ENCODE data around the gene KSR2.
"Not testable (repeated sequence)": the region's sequence is repeated elsewhere in the genome, so short reads cannot be mapped to it uniquely, and the experiment has no call there.

KSR2 gene

DNA sequence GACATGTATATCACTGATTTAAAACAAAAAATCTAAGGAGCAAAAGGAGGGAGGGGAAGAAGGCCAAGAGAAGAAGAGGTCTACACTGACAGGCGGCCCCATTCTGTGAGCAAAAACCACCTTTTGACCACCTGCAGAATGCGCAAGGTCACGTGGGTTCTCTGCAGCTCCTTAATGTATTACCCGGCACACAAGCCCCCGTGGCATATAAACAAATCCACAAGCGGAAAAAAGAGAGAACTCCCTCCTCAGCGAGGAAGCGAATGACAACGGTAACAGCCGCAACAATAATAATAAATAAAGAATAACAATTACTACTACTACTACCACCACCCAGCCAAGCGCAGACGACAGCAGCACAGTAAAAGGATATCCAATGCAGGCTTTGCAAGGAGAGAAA, 1.3 kb downstream of the KSR2 start:
- no peak for DNase-seq (ENCODE audit: low read depth)

DNA sequence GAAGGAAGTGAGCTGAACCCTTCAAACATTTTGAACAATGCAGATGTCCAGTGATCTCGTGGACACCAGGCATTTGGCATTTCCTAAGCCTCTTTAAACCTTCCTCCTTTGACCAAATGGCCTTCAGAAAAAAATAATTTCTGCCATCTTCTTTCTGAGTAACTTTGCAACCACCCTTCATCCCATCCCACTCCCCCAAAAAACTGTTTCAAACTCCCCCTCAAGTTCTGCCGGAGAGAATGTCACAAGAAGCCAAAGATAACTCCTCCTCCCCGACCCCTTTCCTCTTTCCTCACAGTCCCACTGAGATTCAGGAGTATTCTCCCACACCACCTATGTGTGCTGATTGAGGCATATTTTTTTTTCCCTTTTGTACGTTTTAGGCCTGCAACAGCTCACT, 1.7 kb downstream of the KSR2 start:
- no peak for DNase-seq (ENCODE audit: low read depth)

DNA sequence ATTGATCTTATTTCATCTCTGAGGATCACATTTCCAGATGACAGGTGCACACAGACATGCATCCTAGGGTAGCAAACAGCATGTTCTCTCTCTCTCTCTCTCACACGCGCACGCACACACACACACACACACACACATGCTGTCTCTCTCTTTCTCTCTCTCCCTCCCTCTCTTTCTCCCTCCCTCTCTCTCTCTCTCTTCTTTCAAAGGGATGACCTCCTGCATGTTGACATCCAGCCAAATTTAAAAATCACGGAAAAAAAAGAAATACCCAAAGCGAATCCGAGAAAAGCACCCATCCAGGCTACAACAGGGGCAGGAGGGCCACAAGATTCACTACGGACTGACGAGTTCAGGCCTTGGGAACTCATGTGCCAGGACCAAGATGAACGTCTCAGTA, 2.3 kb downstream of the KSR2 start:
- no peak for DNase-seq (ENCODE audit: low read depth)

DNA sequence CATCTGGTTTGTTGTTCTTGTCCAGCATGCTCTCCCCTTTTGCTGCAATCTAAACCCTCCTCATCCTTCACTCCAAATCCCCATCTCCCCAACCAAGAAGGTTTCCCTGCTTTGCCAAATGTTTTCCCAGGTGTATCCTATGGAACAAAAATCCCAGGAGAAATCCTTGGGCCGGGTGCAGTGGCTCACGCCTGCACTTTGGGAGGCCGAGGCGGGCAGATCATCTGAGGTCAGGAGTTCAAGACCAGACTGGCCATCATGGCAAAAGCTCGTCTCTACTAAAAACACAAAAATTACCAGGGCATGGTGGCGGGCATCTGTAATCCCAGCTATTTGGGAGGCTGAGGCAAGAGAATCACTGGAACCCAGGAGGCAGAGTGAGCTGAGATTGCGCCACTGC, 5.0 kb downstream of the KSR2 start:
- DNase-seq (ENCODE audit: low read depth): no peak

DNA sequence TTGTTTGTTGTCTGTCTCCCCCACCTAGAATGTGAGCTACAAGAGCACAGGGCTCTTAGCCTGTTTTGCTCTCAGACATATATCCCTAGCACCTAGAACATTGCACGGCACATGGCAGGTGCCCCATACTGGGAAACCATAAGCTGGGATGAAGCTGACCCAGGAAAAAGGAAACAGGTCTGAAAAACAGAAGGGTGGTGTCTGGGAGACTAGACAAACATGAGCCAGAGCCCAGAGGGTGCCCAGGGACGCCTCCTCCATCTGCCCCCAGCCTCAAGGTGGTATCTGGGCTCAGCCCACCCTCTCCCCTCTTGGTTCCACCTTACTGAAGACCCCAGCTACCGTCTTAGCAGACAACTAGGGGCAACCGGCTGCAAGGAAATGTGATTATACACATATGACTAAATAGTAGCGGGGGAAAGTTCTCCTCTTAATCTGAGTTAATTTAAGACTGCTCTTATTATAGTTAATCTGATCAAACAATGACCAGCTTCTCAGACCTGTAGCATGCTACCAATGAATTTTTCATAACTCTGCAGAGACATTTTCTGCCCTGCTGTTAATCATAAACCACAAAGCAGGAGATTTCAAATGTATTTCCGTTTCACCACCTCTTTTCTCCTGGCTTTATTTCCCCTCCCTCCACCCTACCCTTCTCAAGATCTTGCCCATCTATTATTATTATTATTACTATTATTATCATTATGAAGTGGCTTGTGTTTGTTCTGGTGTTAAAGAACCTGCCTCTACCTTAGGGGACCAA, 31.9 kb downstream of the KSR2 start:
- no peak for DNase-seq (ENCODE audit: low read depth)

DNA sequence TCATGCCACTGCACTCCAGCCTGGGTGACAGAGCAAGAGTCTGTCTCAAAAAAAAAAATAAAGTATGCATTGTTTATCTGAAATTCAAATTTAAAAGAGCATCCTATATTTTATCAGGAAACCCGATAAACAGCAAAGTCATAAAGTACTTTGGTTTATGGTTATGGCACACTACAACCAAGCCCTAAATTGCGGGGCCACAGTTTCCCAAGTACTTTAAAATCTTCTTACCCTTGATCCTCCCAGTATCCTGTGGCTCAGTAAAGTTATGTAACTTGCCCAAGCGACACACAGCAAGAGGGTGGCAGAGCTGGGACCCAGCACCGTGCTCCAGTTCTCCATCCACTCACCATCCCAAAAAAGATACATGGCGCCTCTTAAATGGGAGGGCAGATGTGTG, 35.2 kb downstream of the KSR2 start:
- DNase-seq (ENCODE audit: low read depth): no peak

DNA sequence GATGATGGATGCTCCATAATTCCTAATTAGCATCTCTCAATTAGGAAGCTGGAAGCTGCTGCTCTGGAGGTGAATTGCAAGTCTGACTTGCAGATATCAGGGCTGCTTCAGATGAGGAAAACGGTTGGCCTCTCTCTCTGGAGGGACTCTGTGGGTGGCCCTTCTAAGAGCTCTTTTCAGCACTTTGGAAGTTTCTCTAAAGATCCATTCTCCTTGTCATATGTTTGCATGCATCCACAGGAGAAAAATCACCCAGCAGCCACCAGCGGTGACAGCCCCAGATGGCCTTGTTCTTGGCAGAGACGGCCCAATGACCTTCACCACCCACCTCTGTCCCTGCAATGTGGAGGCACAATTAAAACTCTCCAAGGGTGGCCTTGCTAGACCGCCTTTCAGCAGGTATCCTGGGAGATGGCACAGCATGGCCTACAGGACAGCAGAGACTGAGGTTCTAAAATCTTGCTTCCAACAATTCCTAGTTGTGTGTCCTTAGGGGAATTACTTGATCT, 42.3 kb downstream of the KSR2 start:
- no peak for DNase-seq (ENCODE audit: low read depth)

DNA sequence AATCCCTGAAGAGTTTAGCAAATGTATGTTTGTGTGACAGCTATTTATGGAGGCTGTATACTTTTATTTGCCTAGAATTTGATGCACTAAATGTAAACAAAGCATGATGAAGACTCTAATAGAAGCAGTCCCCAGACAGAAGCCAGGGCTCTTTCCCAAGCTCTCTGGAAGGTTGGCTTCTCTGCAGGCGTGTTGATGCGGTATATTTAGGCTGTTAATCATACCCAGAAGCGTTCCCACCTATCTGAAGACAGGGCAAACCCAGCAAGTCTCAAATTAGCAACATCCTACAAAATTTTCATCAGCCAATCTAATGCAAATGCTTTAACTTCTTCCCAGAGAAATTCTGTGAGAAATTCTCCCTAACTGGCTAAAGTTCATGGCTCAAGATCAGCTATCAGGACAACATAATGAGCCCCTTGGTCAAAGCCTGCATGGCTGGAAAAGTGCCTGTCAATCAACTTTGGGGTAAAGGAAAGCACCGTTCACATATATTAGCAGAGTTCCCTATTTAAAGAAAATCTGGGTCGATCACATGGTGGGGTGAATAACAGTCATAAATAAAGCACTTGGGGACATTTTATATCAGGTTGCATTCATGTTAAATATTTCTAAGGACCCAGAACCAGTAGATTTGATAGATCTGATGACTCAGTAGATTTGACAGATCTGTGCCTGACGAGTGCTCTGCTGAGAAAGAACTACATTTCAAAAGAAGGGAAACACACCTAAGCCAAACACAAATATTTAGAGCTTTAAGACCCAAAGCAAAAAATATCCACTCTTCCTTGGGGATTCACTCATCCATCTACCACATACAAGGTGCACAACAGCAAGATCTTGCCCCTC, 46.6 kb downstream of the KSR2 start:
- no peak for DNase-seq (ENCODE audit: low read depth)

DNA sequence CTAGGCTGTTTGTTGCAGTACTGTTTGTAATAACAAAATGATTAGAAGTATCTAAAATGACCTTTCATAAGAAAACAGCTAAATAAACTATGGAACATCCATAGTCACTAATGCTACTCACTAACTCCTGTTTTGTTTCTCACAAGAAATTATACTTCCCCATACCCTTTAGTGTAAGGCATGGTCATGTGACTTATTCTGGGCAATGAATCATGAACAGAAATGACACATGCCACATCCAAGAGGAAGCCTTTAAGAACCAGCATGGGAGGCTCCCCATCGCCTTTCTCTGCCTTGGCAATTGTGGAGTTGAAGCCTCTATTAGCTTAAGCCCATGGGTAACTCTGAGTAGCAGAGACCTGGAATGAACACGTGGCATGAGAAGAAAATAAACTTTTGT, 49.3 kb downstream of the KSR2 start:
- no peak for DNase-seq (ENCODE audit: low read depth)

DNA sequence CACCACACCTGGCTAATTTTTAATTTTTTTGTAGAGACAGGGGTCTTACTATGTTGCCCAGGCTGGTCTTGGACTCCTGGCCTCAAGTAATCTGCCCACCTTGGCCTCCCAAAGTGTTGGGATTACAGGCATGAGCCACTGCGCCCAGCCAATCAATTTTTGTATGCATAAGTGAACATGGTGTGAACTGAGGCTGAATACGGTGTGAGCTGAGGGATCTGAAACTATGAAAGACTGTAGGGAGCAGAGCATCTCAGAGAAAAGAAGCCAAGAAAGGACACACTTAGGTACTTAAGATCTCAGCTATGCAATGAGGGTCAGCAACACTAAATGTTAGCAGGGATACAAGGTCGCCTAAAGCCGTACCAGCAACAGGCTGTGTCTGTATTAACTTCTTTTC, 54.1 kb downstream of the KSR2 start:
- no peak for DNase-seq (ENCODE audit: low read depth)

DNA sequence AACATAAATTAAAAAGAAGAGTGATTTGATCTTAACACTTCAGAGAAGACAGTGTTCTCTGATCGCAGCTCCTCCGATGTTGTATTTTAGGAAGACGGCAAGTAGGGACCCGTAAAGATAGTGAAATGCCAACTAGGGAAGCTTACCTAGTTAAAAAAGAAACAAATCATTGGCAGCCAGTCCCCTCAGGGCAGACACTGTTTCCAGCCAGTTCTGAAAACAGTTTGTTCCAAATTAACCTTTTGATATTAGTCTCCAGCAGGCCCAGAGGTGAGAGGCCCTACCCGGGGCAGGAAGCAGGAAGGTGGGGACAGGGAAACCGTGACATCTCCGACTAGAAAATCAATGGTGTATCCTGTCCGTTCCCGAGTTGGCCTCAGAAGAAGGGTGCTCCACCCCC, 56.0 kb downstream of the KSR2 start:
- no peak for DNase-seq (ENCODE audit: low read depth)

DNA sequence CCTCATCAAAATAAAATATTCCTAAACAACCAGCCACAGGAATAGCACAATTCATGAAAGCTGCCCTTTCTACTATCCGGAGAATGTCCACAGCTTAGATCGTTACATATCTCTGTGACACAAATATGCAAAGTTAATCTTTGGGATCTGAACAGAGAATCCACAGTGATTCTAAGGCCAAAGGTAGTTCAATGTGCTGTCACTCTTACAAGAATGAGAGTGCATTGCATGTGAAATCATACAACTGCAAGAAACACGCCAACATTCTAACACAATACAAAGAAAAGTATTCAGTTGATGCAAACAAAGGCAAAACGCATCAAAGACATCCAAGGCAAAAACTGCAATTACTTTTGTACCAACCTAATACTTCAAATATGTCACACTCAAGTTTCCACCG, 60.4 kb downstream of the KSR2 start:
- no peak for DNase-seq (ENCODE audit: low read depth)

DNA sequence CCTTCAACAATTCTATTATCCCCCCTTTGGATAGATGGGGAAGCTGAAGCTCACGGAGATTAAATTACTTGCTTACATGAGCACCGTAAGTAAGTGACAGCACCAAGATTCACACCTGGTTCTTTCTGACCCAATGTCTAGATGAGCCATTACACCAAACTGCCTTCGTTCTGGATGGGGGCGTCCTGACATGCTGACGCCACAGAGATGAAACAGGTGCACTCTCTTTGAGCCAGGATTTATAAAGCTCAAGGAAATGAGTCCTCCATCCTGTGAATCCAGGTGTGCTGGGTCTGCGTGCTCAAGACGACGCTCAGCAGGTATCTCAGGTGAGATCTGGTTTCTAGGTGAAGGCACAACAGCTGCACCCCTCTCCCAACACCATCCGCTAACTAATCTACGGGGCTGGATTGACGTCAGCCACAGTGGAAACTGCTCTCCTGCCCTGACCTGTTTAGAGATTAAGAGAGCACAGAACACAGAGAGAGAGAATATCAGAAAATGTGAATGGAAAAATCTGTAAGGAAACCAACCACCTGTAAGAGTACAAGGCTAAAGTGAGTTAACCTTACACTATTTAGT, 61.6 kb downstream of the KSR2 start:
- DNase-seq (ENCODE audit: low read depth): no peak

DNA sequence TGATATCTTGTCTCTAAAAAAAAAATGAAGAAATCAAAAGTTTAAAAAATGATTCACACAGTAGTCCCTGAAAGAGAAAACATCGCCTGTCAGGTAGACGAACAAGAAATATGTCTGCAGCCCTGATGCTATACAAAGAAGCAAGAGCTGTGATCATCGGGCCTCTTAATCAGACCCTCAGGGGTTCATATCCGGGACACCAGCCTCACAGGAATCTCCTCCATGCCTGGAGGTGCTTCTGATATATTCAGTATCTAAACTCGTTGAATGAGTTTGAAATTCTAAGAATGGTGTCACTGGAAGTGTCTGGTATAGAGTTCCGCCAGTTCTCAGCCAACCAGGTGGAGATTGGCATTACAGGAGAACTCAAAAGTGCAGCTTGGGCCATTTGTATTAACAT, 64.7 kb downstream of the KSR2 start:
- no peak for DNase-seq (ENCODE audit: low read depth)

DNA sequence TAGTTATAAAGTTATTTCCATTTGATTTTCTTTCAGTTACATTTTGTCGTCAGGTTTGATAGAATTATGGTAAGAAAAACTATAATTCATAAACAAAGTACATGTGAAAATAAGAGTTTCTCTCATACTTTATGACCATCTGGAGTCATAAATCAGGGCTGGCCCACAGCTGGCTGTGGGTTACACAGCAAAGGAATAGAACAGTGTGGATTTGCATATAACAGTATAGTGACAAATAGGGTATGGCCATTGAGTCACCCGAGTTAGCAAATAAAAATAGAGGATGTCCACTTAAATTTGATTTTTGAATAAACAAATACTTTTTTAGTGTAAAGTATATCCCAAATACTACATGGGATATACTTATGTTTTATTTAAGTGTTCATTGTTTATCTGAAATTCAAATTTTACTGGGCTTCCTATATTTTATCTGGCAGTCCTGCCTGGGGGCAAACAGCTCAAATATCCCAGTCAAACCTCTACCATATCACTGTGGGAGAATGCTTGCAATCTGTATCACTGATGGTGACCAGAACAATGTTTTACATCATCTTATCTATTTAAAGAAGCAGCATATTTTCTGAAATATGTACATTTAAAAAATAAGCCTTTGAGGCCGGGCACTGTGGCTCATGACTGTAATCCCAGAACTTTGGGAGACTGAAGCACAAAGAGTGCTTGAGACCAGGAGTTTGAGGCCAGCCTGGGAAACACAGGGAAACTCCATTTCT, 65.5 kb downstream of the KSR2 start:
- DNase-seq (ENCODE audit: low read depth): no peak

DNA sequence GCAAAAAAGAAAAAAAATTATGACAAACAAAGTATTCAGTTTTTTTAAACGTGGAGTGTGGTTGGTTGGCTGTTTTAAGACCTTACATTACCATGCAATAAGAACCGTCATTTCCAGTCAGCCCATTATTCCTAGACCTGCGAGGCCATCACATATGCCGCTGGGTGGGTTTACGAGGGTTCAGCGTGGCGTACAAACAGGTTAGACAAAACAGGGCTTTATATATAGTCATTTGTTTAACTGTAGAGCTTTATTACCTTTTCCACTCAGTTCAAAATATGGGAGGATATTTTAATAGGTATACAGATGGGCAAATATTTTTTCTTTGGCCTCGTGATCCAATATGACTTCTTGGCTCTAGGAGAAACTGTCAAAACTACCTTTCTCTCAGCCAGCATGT, 67.2 kb downstream of the KSR2 start:
- no peak for DNase-seq (ENCODE audit: low read depth)

DNA sequence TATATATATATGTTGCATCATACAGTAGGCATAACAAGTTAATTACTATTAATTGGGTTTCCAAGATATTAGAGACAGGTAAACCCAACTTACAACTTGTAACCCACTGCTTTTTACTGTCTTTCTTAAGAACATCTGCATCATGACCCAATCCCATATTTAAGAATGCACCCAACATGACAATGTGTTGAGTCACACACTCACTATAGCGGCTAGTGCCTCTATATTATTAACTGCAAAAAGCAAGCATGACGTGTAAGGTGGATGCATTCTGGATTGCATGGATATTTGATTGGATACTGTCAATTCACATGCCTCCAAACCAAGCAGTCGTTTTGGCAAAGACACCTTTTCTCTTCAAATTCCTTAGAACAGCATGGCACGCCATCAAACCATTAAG, 68.2 kb downstream of the KSR2 start:
- no peak for DNase-seq (ENCODE audit: low read depth)

DNA sequence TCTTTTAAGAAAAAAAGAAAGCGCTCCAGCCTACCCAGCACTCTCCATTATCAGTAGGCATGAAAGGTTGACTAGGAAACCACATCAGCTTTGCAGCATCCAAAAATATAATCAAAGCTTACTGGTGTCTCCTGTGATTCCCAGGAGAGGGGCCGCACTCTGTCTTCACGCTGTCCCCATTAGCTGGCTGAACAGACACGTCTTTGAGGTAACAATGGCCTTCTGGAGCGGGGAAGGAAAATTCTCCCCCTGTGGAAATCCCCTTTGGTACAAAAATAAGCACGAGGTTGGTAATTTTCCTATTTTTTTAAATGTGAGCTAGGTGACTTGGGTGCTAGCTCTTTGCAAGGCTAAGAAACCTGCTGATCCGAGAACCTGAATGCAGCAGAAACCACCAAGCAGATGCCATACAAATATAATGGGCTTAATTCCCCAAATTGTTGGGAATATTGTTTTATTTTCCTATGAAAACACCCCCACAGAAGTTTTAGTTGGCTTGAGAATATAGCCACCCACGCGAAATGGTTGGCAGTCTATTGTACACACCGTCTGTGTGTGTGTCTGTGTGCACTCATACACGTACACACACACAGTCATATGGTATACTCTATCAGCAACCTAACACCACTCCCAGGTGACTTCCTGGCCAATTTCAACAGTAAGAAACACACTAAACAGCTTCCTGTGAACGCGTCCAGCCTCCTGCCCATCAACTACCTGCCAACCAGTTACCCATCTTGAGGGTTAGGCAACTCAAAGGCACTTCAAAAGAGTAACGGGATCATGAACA, 71.2 kb downstream of the KSR2 start:
- no peak for DNase-seq (ENCODE audit: low read depth)

DNA sequence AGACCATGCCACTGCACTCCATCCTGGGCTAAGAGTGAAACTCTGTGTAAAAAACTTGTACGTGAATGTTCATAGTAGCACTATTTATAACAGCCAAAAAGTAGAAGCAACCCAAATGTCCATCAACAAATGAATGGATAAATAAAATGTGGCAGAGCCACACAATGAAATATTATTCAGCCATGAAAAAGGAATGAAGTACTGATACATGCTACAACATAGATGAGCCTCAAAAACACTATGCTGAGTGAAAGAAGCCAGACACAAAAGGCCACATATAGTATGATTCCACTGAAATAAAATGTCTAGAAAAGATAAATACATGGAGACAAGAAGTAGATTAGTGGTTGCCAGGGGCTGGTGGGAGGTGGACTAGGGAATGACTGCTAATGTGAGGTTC, 72.8 kb downstream of the KSR2 start:
- DNase-seq (ENCODE audit: low read depth): no peak

DNA sequence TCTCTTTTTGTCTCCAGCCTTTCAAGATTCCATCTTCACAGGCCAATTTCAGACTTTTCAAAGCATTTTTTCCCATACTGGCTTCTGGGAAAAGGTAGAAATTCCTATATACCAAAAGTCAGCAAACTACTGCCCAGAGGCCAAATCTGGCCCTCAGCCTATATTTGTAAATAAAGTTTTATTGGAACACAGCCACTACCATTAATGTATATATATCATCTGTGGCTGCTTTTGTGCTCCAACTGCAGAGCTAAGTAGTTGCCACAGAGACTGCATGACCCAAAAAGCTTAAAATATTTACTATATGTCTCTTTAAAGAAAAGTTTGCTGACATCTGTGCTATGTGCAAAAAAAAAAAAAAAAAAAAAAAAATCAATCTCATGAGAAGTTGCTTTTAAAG, 76.3 kb downstream of the KSR2 start:
- DNase-seq (ENCODE audit: low read depth): no peak

DNA sequence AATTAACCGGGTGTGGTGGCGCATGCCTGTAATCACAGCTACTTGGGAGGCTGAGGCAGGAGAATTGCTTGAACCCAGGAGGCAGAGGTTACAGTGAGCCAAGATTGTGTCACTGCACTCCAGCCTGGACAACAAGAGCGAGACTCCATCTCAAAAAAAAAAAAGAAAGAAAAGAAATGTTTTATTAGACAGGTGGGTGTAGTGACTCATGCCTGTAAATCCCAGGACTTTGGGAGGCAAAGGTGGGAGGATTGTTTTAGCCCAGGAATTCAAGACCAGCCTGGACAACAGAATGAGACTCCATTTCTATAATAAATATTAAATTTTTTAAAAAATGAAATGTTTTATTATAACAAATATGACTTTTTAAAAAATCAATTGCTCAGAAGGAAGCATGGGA, 77.5 kb downstream of the KSR2 start:
- not testable (repeated sequence) for DNase-seq (ENCODE audit: low read depth)

DNA sequence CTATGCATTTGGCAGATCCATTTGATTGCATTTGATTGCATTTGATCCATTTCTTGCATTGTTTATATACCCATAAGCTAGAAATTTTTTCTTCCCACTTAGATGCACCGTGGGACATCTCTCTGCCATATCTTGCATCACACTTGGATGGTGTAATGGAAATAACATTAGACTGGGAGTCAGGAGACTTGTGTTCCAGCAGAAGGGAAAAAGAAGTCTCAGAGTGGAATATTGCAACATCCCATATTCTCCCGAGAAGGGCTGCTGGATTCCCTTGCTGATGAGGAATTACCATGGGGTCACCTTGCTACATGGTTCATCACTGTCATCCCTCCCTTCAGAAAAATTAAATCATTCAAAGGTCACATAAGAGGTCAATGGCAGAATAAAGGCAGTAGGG, 78.1 kb downstream of the KSR2 start:
- DNase-seq (ENCODE audit: low read depth): no peak
